HG02885 (cell line): Measurements from ENCODE around the gene HPSE2.
"Not testable (repeated sequence)": the region's sequence is repeated elsewhere in the genome, so short reads cannot be mapped to it uniquely, and the experiment has no call there.

Source experiments
- ATAC-seq: cut with Tn5 transposase; IDR thresholded peaks from one replicate; pipeline ENCODE4 v1.9.1; 2021; ENCODE audit warnings: mild to moderate bottlenecking; ENCODE audit not compliant: unreplicated experiment, poor library complexity

Gene HPSE2

DNA sequence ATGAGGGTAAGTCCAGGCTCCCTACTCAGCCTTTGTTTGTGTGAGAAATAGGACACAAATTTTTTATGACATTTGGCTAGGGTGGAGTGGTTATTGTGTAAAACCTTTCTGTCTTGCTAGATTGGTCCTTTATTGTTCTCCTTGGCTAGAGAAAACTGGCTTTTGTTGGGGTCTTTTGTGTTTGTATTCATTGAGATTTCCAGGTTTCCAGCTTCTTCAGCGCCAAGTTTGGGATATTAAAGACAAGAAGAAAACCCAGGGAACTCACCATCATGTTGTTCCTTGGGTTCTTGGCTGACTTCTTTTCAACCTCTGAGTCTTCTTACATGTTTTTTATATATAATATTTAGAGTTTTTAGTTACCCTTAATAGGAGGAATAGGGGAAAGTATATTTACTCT, 310.0 kb downstream of the HPSE2 start:
- ATAC-seq: no peak

DNA sequence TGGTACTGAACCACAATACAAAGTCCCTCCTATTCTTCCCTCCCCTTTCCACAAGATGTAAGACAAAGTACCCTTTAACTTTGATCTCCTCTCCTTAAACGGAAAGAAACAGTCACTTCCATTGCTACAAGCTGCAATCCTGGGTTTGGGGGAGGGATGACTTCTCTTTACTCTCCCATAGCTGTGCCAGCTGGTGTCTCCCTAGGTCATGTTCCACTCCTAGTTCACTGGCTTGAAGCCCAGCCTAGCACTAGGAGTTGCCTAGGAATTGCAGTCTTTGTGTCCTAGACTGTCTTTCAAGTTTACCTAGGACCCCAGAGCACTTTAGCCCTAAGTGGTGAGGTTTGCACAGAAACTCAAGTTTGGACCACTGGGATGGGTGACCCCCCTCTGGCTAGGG, 311.1 kb downstream of the HPSE2 start:
- no peak for ATAC-seq

- ATAC-seq: no peak
Measured at GRCh38 chr10:98921316-98921715, 314.3 kb downstream of the HPSE2 start.

DNA sequence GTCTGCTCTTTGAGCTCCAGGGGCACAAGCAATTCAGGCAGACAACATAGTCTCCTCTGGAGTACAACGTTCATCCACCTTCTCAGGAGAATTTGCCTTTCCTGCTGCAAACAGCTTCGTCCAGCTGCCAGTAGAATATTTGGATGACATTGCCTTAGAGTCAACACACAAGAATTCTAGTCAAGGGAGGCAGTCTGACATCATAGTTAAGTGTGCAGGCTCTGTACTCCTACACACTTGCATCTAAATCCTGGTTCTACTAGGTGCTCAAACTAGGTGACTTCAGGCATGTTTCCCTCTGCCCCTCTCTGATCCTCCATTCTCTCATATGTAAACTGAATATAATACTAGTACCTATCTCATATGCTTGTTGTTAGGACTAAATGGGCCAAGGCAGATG, 314.8 kb downstream of the HPSE2 start:
- no peak for ATAC-seq

DNA sequence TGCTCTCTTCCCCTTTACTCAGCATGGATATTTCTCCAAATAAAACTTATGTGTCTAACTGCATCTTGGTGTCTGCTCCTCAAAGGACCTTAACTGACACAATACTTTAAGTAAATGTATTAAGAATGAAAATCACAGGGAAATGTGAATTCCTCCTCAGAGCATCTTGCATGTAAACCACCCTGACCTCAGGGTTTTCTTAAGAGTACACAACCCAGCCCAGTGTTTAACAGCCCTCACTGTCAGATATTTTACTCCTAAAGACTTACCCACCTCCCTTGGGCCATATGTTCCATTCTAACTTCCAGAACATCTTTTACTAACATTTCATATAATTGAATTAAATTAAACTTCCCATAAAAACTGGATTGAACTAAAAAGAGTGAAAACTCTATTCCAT, 315.3 kb downstream of the HPSE2 start:
- ATAC-seq: no peak

DNA sequence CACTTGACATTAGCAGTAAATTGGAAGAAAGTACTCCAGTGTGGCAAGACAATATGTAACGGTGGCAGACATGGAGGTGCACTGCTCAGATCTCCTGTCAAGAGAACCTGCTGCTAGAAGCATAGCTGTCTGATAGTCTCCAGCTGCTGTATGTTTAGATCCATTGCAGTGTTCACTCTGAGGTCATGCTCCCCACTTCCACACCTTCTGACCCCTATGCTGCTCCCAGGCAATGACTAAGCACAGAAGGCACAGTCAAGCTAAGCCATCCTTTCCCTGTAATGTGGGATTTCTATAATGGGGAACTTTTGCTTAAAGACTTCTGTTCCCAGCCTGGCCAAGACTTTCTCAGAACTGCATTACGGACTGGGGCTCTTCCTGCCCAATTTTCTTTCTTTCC, 315.8 kb downstream of the HPSE2 start:
- no peak for ATAC-seq

GRCh38 chr10:98917828-98918227, 317.8 kb downstream of the HPSE2 start:
- no peak for ATAC-seq

DNA sequence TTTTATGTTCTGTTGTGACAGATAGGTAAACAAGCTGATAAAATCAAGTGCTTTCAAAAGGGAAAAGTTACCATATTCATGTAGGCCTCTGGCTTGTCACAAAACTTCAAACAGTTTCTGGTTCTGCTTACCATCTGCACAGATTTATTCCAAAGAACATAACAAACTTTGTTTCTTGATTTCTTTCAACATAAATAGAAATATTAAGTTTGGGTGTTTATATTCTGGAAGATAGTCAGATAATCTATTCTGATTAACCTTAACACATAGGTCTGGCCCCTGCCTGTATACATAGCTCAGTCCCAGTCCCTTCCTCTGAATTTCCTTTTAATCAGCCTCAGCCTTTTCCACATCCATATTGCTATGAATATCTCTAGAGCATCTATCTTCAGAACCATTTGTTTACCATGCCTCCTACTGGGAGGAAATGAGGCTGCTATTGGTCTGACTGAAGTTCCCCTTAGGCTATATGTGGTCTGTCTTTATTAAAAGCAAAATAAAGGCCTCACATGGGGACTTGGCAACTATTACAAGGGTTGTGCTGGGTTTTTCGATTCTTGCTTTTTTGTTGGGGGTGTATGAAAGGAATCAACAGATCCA, 319.0 kb downstream of the HPSE2 start:
- ATAC-seq: no peak

- no peak for ATAC-seq
Measured at GRCh38 chr10:98915911-98916310, 319.7 kb downstream of the HPSE2 start.

GRCh38 chr10:98910546-98910945, 325.1 kb downstream of the HPSE2 start:
- ATAC-seq: no peak

GRCh38 chr10:98910048-98910447, 325.6 kb downstream of the HPSE2 start:
- no peak for ATAC-seq

GRCh38 chr10:98908868-98909267, 326.8 kb downstream of the HPSE2 start:
- no peak for ATAC-seq

GRCh38 chr10:98908247-98908646, 327.4 kb downstream of the HPSE2 start:
- ATAC-seq: not testable (repeated sequence)

DNA sequence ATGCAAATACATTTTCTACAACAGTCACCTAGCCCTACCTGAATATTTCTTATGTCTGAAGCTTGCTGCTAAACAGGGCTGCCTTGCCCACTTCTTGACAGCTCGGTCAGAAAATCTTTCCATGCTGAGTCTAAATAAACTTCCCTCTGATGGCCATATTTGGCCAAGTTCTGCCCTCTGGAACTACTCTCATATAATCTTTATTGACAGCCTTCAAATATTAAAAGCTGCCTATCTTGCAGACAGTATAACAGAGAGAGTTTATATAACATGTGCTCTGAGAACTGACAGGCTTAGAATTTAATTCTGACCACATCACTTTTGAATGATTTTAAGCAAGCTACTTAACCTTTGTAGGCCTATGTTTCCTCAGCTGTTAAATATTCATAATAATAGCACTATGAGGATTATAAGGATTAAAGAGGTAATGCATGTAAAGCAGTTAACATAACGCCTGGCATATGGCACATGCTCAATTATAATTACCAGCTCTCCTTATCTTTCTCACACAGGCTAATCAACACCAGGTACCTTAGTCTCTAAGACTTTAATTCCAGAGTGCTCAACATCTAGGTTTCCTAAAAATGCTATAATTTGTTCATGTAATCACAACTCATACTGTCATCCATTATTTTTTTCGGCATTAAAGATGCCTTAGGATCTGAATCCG, 334.1 kb downstream of the HPSE2 start:
- no peak for ATAC-seq

DNA sequence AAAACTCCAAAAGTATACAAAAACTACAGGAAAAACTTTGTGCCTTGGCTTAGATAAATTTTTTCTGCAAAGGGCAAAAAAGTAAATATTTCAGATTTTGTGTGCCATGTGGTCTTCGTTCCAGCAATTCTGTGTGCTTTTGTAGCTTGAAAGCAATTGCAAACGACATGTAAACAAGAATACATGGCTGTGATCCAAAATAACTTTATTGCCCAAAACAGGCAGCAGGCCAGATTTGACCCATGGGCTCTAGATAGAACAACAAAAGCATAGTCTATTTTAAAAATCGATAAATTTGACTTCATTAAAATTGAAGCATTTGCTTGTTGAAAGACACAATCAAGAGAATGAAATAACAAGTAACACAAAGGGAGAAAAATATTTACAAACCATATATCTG, 336.6 kb downstream of the HPSE2 start:
- ATAC-seq: no peak

DNA sequence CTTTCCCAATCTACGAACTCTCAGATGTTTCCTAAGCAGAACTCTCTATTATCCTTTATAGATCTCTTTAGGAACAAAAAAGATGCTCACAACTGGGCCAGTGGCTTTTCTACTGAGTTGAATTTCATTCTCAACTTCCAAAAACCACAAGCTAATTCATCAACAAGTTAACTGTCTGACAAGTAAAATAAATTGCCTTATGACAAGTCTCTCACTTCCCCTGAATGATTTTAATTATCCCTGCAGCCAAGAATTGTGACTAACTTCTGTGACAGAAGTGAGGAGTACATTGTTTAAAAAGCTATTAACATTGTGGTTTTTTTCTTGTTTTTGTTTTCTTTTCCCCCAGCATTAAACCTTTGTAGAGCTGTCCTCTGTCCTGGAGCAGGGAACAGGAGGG, 343.1 kb downstream of the HPSE2 start:
- ATAC-seq: no peak

GRCh38 chr10:98886686-98887085, 349.0 kb downstream of the HPSE2 start:
- no peak for ATAC-seq

GRCh38 chr10:98885378-98885777, 350.3 kb downstream of the HPSE2 start:
- ATAC-seq: no peak

- no peak for ATAC-seq
Measured at GRCh38 chr10:98881789-98882188, 353.9 kb downstream of the HPSE2 start.

DNA sequence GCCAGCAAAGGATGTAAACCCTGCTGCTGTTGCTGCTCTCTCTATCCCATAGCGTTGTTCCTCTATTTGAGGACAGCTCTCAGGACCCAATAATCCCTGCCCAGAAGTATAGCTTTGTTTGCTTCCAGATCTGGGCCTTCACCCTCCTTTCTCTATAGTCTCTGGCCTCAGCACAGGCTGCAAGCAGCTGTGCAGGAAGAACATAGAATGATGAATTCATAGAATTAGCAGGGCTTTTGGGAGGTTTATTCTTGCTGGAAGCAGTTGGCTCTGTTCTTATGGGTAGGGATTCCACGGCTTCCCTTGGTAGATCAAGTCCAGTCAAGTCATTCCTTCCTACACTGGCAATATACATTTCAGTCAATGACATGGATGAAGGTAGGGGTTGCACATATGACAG, 354.7 kb downstream of the HPSE2 start:
- no peak for ATAC-seq

GRCh38 chr10:98878921-98879320, 356.7 kb downstream of the HPSE2 start:
- no peak for ATAC-seq

DNA sequence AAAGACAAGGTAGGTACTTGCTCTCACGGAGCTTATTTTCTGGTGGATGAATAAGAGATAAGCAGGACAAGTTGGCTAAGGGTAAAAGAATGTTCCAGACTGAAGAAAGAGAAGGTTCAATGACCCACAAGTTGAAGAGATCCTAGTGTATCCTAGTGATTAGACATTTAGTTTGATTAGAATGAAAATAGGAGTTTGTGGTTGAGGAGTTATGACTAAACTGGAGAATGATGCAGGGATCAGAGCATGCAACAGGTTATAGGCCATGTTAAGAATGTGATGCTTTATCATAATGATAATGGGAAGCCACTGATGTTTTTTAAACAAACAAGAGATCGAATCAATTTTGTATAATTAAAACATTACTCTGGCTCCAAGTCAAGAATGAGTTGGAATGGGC, 357.2 kb downstream of the HPSE2 start:
- ATAC-seq: no peak
